ENCODE measurements around the gene FUCA2. TPM values are rescaled to one million over a fixed set of nuclear protein-coding genes. Genes with fewer than 3 reads are reported as not detected.

FUCA2 gene
- polyA plus RNA-seq, 1 experiment, result 66.8 TPM

GRCh38 chr6:143457563-143458359 lies 53.8 kb downstream of the FUCA2 start:
- H3K27ac ChIP-seq (ENCODE audit: low read depth, low read length), result no peak overlapping the region
- TF ChIP-seq, protein P1, sequence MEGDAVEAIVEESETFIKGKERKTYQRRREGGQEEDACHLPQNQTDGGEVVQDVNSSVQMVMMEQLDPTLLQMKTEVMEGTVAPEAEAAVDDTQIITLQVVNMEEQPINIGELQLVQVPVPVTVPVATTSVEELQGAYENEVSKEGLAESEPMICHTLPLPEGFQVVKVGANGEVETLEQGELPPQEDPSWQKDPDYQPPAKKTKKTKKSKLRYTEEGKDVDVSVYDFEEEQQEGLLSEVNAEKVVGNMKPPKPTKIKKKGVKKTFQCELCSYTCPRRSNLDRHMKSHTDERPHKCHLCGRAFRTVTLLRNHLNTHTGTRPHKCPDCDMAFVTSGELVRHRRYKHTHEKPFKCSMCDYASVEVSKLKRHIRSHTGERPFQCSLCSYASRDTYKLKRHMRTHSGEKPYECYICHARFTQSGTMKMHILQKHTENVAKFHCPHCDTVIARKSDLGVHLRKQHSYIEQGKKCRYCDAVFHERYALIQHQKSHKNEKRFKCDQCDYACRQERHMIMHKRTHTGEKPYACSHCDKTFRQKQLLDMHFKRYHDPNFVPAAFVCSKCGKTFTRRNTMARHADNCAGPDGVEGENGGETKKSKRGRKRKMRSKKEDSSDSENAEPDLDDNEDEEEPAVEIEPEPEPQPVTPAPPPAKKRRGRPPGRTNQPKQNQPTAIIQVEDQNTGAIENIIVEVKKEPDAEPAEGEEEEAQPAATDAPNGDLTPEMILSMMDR (IDR thresholded peaks at IDR 0.05; ENCODE audit: low read depth, low read length), result no peak
- no peaks in the 10 kb centered on the region for H3K27me3 ChIP-seq (ENCODE audit: control insufficient read depth, insufficient read depth, low read length)
- H3K9me3 ChIP-seq (ENCODE audit: control insufficient read depth, insufficient read depth, low read length), result no peaks in the 10 kb centered on the region
- no peak overlapping the region for H3K4me3 ChIP-seq (ENCODE audit: low read depth, low read length)
- CTCF ChIA-PET, result no interaction called here
- DNase-seq (ENCODE audit: low read depth, low spot score), result no peak
- POLR2A ChIA-PET, result interaction anchor here (0.9 kb wide), 1 partner anchor 79 kb away, joined by 3 read pairs; no protein-coding TSS in a partner anchor

DNA sequence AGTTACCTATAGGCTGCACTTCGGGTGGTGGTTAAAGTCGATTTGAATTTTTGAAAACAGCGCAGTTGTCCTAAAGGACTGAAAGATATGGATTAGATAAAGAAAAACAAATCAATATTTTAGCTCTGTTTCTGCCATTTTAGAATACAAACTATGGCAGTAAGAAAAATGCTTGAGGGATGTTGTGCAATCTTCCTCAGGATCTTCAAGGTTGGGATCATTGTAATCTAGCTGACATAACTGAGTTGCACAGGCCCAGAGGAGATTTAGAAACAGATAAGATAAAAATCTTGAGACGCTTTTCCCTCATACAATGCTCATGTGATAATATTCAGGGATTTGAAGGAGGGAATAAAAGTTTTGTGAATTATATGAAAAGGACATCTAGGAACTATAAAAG lies 60.0 kb downstream of the FUCA2 start:
- ChIA-PET POLR2A (no interaction called here), CTCF (interaction anchor here (0.6 kb wide), 1 partner anchor 16 kb away, joined by 3 read pairs; no protein-coding TSS in a partner anchor)
- no peaks in the 10 kb centered on the region for H3K27me3 ChIP-seq (ENCODE audit: control insufficient read depth, insufficient read depth, low read length)
- H3K27ac ChIP-seq (ENCODE audit: low read depth, low read length), result no peak overlapping the region
- no peaks in the 10 kb centered on the region for H3K9me3 ChIP-seq (ENCODE audit: control insufficient read depth, insufficient read depth, low read length)
- TF ChIP-seq, protein P1 (IDR thresholded peaks at IDR 0.05; ENCODE audit: low read depth, low read length), result no peak
- no peak for DNase-seq (ENCODE audit: low read depth, low spot score)
- H3K4me3 ChIP-seq (ENCODE audit: low read depth, low read length), result peak overlapping the region; percentile 95

GRCh38 chr6:143450453-143451371 lies 60.8 kb downstream of the FUCA2 start, which contains the start of the genes ADAT2 and PEX3:
Gene ADAT2 (minus strand): TSS chr6:143450695. CDS start chr6:143450658, 37 bp downstream.
Gene PEX3 (plus strand): TSS chr6:143450805. CDS start chr6:143451043, 238 bp downstream.
- Histone ChIP-seq H3K9me3 (ENCODE audit: control insufficient read depth, insufficient read depth, low read length) (no peaks in the 10 kb centered on the region), H3K4me3 (ENCODE audit: low read depth, low read length) (peak within 1 kb of the TSS; percentile 95), H3K27ac (ENCODE audit: low read depth, low read length) (peak within 1 kb of the TSS; percentile 68), H3K27me3 (ENCODE audit: control insufficient read depth, insufficient read depth, low read length) (no peaks in the 10 kb centered on the region)
- TF ChIP-seq, protein P1 (IDR thresholded peaks at IDR 0.05; ENCODE audit: low read depth, low read length), result no peak
- ChIA-PET CTCF (no interaction called here), POLR2A (interaction anchor here (1.0 to 1.6 kb wide), 3 partner anchors 9 to 85 kb away, joined by 3 to 6 read pairs (median 3); no protein-coding TSS in a partner anchor)
- DNase-seq (ENCODE audit: low read depth, low spot score), result peak; percentile 81

DNA sequence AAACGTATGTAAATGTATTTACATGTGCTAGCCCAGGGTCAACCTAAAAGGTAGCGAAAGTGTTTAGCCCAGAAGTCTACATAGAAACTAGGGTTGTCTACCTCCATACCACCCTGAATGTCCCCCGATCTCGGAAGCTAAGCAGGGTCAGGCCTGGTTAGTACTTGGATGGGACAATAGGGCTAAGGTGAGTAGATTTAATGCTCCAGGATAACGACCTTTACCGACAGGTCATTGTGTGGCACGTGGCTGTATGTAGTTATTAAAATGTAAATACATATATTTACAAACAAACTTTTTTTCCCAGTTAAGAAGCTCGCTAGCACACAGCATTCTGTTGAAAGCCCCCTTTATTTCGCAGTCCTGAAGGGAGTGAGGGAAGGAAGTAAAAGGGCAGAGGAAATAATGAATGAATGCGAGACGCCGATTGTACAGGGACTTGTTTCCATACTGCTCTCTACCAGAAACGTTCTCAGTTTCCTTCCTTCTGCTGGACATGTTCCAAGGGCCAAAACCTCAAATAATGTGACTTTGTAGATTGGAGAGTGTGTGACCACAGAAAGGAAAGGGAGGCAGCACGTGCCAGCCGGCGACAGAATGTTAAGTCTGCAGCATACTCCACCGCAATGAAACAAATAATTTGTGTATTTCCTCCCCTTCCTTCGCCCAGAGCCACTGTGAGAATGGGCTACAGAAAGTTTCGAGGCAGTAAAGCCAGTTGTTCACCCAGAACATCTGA lies 61.6 kb downstream of the FUCA2 start:
- CTCF ChIA-PET, result no interaction called here

More for the DNA sequence above, 61.6 kb downstream of the FUCA2 start:
- no peaks in the 10 kb centered on the region for H3K9me3 ChIP-seq (ENCODE audit: control insufficient read depth, insufficient read depth, low read length)
- H3K27ac ChIP-seq (ENCODE audit: low read depth, low read length), result peak overlapping the region; percentile 68
- TF ChIP-seq, protein P1 (IDR thresholded peaks at IDR 0.05; ENCODE audit: low read depth, low read length), result no peak
- POLR2A ChIA-PET, result interaction anchor here (0.6 to 1.6 kb wide), 4 partner anchors 8 to 925 kb away, joined by 3 to 6 read pairs (median 4); no protein-coding TSS in a partner anchor
- DNase-seq (ENCODE audit: low read depth, low spot score), result no peak
- H3K4me3 ChIP-seq (ENCODE audit: low read depth, low read length), result peak overlapping the region; percentile 95
- H3K27me3 ChIP-seq (ENCODE audit: control insufficient read depth, insufficient read depth, low read length), result no peaks in the 10 kb centered on the region
